Natural killer cell treated with Interleukin-12 subunit alpha and Interleukin-12 subunit beta and Interleukin-15 and Interleukin-18, amount 100 ng/mL, for 72 hours (primary cell): Measurements from ENCODE around the gene SOX9. TPM values are rescaled to one million over a fixed set of nuclear protein-coding genes. Genes with fewer than 3 reads are reported as not detected.

Experiments
- ATAC-seq, 2 donors: fragments of 150-1000 bp; cut with Tn5 transposase in 1 of 2; sonication (Bioruptor Pico), chemical (Tn5 transposase) in 1 of 2; 2 replicates each; pipeline ENCODE4 v1.10.0; 2021
- DNase-seq: peaks from one replicate; pipeline ENCODE4 v3.0.0; 2022; ENCODE audit warnings: low spot score
- H3K27ac Mint-ChIP-seq, 2 donors: 1 replicate in 1 of 2; 2 replicates in 1 of 2; pipeline ENCODE4 v1.8.0; 2022; ENCODE audit warnings: mixed read lengths in 2 of 2, mild to moderate bottlenecking in 1 of 2, moderate library complexity in 1 of 2
- H3K27me3 Mint-ChIP-seq, 2 donors: 1 replicate in 1 of 2; 2 replicates in 1 of 2; pipeline ENCODE4 v1.8.0; 2022; ENCODE audit warnings: mixed read lengths in 2 of 2
- H3K36me3 Mint-ChIP-seq: one replicate; pipeline ENCODE4 v1.8.0; 2022; ENCODE audit warnings: mixed read lengths
- H3K4me1 Mint-ChIP-seq, 2 donors: 1 replicate in 1 of 2; 2 replicates in 1 of 2; pipeline ENCODE4 v1.8.0; 2022; ENCODE audit warnings: low read depth in 2 of 2, mixed read lengths in 2 of 2, mild to moderate bottlenecking in 1 of 2
- H3K4me3 Mint-ChIP-seq: one replicate; pipeline ENCODE4 v1.8.0; 2022; ENCODE audit warnings: mixed read lengths
- H3K9me3 Mint-ChIP-seq: 2 replicates; pipeline ENCODE4 v1.8.0; 2022; ENCODE audit warnings: mixed read lengths
- total RNA-seq, 2 donors: library from RNA; stranded (reverse); gene quantifications; one replicate each; pipeline ENCODE4 v1.2.3, GENCODE V29; 2022

The SOX9 gene
- total RNA-seq, 2 donors from 2014 or later, result not detected

DNA sequence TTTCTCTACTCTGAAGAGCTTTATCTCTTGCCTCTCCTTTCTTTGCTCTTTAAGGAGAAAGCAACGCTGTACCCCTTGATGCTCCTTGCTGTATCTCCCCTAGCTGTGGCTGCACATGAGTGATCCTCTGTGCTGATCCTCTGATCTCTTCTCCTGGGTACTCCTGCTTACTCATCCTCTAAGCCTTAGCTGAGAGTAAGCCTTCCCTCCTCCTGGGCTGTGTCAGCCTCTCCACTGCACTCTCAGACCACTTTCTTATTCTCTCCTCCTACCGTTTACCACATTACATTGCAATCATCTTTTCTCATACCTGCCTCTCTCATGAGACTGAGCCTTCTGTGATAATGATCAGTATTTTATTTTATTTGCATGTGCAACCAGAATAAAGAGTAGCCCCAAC is 25.1 kb downstream of the SOX9 start:
- DNase-seq (no peak), ATAC-seq (no peak)
- peaks cover 5% of the 10 kb centered on the region for H3K9me3 Mint-ChIP-seq
- no peak overlapping the region for H3K4me3 Mint-ChIP-seq
- no peaks in the 10 kb centered on the region for H3K36me3 Mint-ChIP-seq
- no peak overlapping the region for H3K27ac Mint-ChIP-seq
- H3K4me1 Mint-ChIP-seq, result no peaks in the 10 kb centered on the region
- H3K27me3 Mint-ChIP-seq, result peaks cover 0 to 12% of the 10 kb centered on the region in 2 donors

DNA sequence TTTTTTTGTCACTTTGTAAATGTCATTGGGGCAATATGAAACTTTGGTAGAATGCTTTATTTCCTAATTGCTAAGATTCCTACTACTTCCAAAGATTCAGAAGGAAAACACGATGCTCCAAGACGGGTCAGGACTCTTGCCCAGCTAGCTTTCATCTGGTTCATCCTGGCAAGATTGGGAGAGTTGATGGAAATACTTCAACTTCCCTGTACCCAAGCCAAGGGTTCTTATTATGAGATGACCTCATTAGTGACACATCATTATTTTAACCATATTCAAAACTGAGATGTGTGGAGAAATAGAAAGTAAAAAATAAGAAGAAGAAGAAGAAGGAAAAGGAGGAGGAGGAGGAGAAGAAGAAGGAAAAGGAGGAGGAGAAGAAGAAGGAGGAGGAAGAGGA is 25.6 kb downstream of the SOX9 start:
- DNase-seq, result no peak
- no peak for ATAC-seq
- peaks cover 0 to 12% of the 10 kb centered on the region in 2 donors for H3K27me3 Mint-ChIP-seq
- H3K36me3 Mint-ChIP-seq, result no peaks in the 10 kb centered on the region
- H3K9me3 Mint-ChIP-seq, result peaks cover 5% of the 10 kb centered on the region
- H3K4me1 Mint-ChIP-seq, result no peaks in the 10 kb centered on the region
- H3K27ac Mint-ChIP-seq, result no peak overlapping the region
- no peak overlapping the region for H3K4me3 Mint-ChIP-seq

DNA sequence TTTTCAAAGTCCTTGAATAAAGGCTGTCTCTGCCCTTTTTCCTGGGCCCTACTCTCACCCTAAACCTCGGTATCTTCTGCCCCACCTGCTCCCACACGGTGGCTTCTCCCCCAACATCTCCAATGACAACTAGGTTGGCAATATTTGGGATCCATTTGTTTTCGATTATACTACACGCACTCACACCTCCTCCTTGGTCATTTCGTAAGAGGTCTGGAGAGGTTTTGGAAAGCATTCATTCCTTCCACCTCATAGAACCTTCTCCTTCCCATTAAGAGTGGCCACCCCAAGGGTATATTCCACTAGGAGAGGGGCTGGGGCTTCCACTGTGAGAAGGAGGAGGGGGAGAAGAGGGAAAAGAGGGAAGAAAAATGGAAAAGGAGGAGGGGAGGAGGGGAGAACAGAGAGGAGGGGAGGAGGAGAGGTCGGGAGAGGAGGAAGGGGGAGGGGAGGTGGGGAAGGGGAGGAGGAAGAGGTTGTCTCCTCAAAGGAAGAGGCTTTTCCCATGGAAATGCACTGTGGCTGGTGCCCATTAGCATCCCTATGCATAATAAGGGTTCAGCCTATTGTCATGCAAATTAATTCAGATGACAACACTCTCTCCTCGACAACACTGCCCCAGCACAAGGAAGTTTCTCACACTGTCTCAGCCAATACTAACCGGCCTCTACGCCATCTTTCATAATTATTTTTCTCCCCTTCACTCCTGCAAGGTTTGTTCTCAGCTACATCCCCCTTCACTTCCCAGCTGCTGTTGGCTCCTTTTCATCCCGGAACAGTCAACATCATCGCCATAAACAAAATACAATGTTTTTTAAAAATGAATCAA is 30.0 kb downstream of the SOX9 start:
- ATAC-seq, result no peak
- peaks cover 0 to 8% of the 10 kb centered on the region in 2 donors for H3K27me3 Mint-ChIP-seq
- H3K4me1 Mint-ChIP-seq, result no peaks in the 10 kb centered on the region
- H3K9me3 Mint-ChIP-seq, result peaks cover 3% of the 10 kb centered on the region
- no peak overlapping the region for H3K27ac Mint-ChIP-seq
- H3K36me3 Mint-ChIP-seq, result no peaks in the 10 kb centered on the region
- no peak overlapping the region for H3K4me3 Mint-ChIP-seq
- DNase-seq, result no peak

DNA sequence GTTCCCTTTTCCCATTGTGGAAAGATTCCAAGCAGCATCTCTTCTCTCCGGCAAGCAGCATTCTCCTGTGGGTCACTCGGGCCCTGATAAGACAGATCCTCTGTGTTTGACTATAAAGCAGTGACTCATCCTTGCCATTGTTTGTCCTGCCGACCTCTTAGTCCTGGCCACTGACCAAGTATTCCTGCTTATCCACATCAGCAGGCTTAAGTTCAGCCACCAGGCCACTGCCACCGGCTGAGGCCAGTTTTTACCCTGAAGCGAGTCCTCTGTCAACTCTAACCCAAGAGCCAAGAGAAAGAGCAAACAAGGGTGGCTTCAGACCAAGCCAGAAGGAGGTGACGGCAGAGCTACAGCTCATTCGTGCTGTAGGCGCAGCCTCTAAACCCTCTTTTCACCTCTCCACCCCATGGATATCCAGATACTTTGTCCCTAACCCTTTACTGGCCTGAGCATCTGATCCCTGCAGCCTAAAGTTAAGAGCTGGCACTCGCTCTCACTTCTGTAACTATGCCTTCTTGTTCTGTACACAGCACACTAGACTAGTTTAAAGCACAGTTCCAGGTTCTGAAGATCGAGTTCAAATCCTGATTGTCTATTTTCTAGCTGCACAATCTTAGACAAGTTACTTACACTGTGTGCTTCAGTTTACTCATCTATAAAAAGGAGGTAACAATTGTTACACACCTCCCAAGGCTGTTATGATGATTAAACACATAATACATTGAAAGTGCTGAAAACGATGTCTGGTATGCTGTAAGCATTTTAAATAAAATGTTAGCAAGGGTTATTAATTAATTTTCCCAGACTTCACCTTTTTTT is 31.0 kb downstream of the SOX9 start:
- ATAC-seq, result no peak
- H3K27me3 Mint-ChIP-seq, result no peaks in the 10 kb centered on the region
- DNase-seq, result no peak
- H3K9me3 Mint-ChIP-seq, result peaks cover 3% of the 10 kb centered on the region
- H3K36me3 Mint-ChIP-seq, result no peaks in the 10 kb centered on the region
- no peak overlapping the region for H3K27ac Mint-ChIP-seq
- H3K4me1 Mint-ChIP-seq, result no peaks in the 10 kb centered on the region
- H3K4me3 Mint-ChIP-seq, result no peak overlapping the region

DNA sequence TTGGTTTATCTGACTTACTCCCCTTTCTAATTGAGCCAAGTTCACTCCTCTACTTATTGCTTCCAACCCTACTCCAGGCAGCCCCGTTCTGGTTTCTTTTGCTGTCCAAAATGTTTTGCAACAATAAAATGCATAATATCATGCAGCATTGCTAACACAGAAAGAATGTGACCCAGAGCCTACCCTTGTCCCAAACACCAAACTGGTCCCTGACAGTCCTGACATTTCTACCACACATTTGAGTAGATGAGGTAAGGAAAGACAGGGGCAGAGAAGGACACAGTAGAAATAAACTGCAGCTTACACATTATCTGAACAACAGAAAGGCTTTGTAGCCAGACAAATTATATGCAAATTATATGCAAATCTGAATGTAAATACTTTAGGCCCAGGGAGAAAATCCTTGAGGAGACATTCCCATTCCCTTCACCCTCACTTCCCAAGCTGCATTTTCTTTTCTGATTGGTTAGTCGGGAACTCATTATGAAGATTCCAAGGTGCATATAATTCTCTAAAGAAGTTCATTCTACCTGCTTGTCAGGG is 31.6 kb downstream of the SOX9 start:
- Mint-ChIP-seq H3K27me3 (no peaks in the 10 kb centered on the region), H3K27ac (no peak overlapping the region), H3K9me3 (peaks cover 3% of the 10 kb centered on the region), H3K4me1 (no peaks in the 10 kb centered on the region), H3K4me3 (no peak overlapping the region), H3K36me3 (no peaks in the 10 kb centered on the region)
- no peak for ATAC-seq
- no peak for DNase-seq

DNA sequence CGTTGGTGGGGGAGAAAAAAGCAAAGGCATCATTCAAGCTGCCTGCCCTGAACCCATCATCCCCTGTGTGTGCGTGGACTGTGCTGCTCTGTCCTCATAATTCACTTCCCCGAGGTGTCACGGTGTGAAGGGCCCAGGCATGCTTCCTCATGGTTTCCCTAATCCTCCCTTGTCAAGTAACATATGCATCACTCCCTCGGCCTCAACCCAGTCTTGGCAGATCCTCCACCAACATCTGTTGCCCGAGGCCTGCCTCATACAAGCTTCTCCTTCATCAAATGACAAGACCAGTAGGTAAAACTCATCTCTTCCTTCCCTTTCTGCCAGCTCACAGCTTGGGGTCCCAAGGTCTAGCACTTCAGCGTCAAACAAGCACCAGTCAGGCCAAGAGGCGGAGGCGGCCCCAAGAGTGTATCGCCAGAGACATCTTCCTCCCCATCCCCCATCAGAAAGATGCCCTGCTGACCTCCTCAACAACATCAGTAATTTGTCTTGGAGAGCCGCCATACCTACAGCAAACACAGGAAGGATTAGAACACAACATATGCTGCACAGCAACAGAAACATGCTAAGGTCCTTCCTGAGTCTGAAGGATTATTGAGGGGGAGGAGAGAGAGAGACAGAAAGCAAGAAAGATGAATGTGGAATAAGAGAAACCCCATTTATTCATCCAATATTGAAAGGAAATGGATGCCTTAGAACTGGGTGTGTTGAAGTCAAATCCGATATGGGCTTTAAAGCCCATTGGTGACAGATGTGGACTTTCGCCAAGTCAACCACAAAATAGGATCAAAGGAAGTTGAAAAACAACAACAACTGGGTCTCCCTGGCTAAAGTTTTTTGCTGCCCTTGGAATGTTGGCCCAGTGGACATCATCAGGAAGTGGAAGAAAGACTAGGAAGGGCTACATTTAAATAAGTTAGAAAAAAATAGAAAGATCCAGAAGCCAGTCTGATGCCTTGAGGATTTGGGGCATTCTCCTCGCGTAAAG is 38.4 kb downstream of the SOX9 start:
- peaks cover 6% of the 10 kb centered on the region for H3K36me3 Mint-ChIP-seq
- H3K4me1 Mint-ChIP-seq, result no peaks in the 10 kb centered on the region
- no peak overlapping the region for H3K4me3 Mint-ChIP-seq
- H3K27me3 Mint-ChIP-seq, result no peaks in the 10 kb centered on the region
- no peak overlapping the region for H3K27ac Mint-ChIP-seq
- H3K9me3 Mint-ChIP-seq, result peaks cover 13% of the 10 kb centered on the region
- no peak for ATAC-seq
- no peak for DNase-seq

DNA sequence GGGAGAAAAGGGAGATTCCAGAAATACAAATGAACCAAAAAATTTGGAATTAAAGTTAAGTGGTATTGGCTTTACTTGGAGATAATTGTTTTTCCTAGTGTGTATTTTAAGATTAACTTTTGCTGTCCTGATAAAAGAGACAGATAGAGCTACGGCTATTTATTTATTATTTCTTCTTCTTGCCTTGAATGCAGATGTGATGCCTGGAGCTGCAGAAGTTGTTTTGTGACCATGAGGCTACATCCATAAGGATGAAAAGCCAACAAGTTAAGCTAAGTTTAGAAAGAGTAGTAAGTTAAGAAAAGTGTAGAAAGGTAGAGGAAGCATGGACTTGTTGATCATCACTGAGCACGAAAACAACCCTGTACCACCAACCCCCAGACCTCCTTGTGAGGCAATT is 41.7 kb downstream of the SOX9 start:
- Mint-ChIP-seq H3K9me3 (peaks cover 17% of the 10 kb centered on the region), H3K27ac (no peak overlapping the region), H3K4me3 (no peak overlapping the region), H3K4me1 (no peaks in the 10 kb centered on the region), H3K27me3 (no peaks in the 10 kb centered on the region), H3K36me3 (peaks cover 6% of the 10 kb centered on the region)
- ATAC-seq (no peak), DNase-seq (no peak)

DNA sequence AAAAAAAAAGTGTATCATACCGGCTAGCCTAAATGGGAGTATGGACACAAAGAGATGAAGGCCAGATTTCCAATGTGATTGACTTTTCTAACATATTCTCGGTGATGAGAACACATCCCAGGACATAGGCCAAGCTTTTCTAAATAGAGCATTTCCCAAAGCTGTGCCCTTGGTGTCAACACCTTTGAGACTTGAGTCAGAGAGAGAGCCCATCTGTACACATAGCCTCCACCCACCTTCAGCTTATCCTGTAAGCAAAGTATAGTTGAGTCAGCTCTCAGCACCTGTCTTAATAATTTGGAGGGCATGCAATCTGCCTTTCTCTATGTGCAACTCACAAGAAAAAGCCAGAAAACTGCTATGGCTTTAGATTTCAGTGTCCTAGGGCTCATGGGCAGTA is 42.7 kb downstream of the SOX9 start:
- Mint-ChIP-seq H3K36me3 (peaks cover 6% of the 10 kb centered on the region), H3K27me3 (no peaks in the 10 kb centered on the region), H3K4me3 (no peak overlapping the region), H3K27ac (no peak overlapping the region), H3K9me3 (peaks cover 17% of the 10 kb centered on the region), H3K4me1 (no peaks in the 10 kb centered on the region)
- ATAC-seq (no peak), DNase-seq (no peak)

DNA sequence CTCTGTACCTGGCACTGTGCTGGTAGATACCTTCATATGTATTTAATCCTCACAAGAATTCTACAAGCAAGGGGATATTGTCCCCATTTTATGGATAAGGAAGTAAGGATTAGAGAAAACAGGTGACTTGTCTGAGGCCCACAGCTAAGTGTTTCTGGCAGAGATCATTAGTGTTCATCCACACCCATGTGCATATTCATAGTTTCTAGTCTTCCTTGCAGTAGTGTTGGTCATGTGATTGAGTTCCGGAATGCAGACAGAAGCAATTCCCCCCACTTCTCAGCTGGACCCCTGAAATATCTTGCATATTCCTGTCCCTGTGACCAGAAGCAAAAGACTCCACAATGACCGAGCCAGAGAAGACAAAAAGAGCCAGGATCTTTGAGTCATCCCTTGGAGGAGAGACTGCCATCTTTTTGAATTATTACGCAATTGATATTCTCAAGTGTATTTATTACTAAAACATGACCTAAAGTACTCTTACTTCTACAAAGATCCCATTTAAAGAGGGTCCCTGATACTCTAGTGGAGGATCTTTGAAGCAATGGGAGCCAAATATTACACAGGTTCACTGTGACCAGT is 43.4 kb downstream of the SOX9 start:
- Mint-ChIP-seq H3K36me3 (peaks cover 3% of the 10 kb centered on the region), H3K27ac (no peak overlapping the region), H3K9me3 (peaks cover 13% of the 10 kb centered on the region), H3K27me3 (no peaks in the 10 kb centered on the region), H3K4me1 (no peaks in the 10 kb centered on the region), H3K4me3 (no peak overlapping the region)
- ATAC-seq (no peak), DNase-seq (no peak)

DNA sequence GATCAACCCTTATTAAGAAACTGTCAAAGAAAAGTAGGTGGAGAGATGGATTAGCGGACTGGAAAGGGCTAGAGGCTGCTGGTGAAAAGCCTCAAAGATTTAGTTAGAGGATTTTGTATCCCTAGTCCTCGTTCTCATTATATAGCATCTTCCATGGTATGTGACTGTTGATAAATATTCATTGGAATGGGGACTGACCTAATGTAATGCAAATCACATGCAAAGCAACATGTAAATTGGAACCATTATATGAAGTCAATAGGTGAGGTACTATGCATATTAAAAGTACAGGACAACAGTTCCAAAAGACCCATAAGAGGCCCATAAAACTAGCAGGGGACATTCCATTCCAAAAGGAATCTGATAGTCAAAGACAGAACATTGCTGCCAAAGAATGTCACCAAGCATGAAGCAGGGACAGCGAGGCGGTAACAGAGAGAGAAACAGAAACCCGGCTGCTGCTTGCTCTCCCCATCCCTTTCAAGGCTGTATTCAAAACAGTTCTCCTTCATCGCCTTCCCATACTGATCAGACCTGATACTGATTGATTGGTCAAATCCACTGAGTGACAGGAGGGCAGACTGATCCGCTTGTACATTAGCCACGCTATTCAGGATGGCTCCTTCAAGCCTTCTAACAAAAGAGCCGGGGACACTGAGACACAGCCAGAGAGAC is 44.5 kb downstream of the SOX9 start:
- H3K27me3 Mint-ChIP-seq, result no peaks in the 10 kb centered on the region
- ATAC-seq, result no peak
- no peaks in the 10 kb centered on the region for H3K36me3 Mint-ChIP-seq

DNA sequence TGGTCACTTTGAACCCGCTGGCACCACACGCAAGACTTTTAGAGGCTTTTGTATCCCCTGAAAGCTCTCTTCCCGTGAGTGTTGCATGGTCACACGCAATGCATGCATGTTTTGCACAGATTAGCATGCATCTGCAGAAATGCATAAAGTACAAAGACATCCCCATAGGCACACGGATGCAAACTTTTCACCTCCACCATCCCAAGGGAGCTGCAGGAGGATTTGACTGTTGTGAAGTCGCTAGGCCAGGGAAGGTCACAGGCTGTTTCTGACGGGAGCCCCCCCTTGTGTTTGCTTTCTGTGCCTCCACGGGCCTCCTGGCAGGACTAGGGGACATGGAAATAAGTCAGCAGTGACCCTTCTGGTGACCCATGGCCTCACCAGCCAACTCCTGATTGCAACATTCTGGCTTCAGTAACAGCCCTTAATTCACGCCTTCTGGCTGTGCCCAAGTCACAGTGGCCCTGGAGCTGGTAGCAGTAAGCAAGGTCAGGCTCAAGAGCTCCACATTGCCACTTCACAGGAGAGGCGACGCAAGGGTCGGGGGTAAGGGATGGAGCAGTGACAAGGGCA is 45.1 kb downstream of the SOX9 start:
- ATAC-seq (no peak), DNase-seq (no peak)
- Mint-ChIP-seq H3K4me3 (no peak overlapping the region), H3K4me1 (no peaks in the 10 kb centered on the region), H3K27ac (no peak overlapping the region), H3K27me3 (no peaks in the 10 kb centered on the region), H3K9me3 (peaks cover 5% of the 10 kb centered on the region), H3K36me3 (no peaks in the 10 kb centered on the region)

More for the DNA sequence above, 44.5 kb downstream of the SOX9 start:
- DNase-seq, result no peak
- no peaks in the 10 kb centered on the region for H3K4me1 Mint-ChIP-seq
- H3K27ac Mint-ChIP-seq, result no peak overlapping the region
- H3K4me3 Mint-ChIP-seq, result no peak overlapping the region
- peaks cover 10% of the 10 kb centered on the region for H3K9me3 Mint-ChIP-seq

DNA sequence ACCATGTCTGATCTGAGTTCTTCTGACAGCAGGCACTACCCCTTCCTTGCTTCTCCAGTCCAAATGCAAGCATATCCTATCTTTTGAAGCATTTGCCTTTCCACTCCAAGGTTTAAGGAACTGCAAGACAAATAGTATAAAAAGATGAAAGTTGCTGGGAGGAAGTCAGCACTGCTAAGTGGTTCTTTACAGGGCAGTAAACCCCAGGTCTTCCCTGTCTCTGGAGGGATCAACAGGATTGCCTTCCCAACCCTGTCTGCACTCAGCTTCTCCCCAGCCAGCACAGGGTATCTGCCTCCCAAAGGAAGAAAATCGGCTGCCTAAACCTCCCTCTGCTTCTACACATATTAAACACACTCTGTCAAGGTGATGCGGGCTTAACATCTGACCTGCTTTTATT is 46.8 kb downstream of the SOX9 start:
- no peak for ATAC-seq
- Mint-ChIP-seq H3K4me3 (no peak overlapping the region), H3K27me3 (peaks cover 0 to 2% of the 10 kb centered on the region in 2 donors), H3K9me3 (peaks cover 4% of the 10 kb centered on the region), H3K27ac (no peak overlapping the region), H3K4me1 (no peaks in the 10 kb centered on the region), H3K36me3 (no peaks in the 10 kb centered on the region)
- DNase-seq, result no peak
